ENCODE results near the gene COX20.

DNA sequence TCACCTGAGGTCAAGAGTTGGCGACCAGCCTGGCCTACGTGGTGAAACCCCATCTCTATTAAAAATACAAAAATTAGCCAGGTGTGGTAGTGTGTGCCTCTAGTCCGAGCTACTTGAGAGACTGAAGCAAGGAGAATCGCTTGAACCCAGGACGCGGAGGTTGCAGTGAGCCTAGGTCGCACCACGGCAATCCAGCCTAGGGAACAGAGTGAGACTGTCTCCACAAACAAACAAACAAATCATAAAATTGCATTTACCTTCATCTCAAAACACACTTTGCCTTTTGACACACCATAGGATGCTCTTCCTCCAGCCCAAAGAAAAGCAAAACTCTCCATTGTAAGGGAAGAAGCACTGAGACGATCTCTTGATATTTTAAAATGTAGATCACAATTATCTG is 24.6 kb downstream of the COX20 start:
- no peak for TF ChIP-seq RAD21 (IDR thresholded peaks at IDR 0.05; ENCODE audit: low read length)
- TF ChIP-seq CHD2 (IDR thresholded peaks at IDR 0.05; ENCODE audit: low read length, partially characterized antibody): no peak
- TF ChIP-seq, protein P1, sequence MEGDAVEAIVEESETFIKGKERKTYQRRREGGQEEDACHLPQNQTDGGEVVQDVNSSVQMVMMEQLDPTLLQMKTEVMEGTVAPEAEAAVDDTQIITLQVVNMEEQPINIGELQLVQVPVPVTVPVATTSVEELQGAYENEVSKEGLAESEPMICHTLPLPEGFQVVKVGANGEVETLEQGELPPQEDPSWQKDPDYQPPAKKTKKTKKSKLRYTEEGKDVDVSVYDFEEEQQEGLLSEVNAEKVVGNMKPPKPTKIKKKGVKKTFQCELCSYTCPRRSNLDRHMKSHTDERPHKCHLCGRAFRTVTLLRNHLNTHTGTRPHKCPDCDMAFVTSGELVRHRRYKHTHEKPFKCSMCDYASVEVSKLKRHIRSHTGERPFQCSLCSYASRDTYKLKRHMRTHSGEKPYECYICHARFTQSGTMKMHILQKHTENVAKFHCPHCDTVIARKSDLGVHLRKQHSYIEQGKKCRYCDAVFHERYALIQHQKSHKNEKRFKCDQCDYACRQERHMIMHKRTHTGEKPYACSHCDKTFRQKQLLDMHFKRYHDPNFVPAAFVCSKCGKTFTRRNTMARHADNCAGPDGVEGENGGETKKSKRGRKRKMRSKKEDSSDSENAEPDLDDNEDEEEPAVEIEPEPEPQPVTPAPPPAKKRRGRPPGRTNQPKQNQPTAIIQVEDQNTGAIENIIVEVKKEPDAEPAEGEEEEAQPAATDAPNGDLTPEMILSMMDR (IDR thresholded peaks at IDR 0.05): no peak
